Urinary bladder (tissue), 4 donors: ENCODE data around the gene SMARCB1. TPM values are rescaled to one million over a fixed set of nuclear protein-coding genes. Genes with fewer than 3 reads are reported as not detected.

ENCODE experiments used
- DNase-seq: peaks from one replicate; pipeline ENCODE4 v3.0.0-alpha.2; 2015; ENCODE audit errors: extremely low spot score
- H3K27ac ChIP-seq: one replicate; pipeline ENCODE4 v1.5.1; 2013; ENCODE audit warnings: low read depth, mild to moderate bottlenecking, moderate library complexity
- H3K36me3 ChIP-seq: one replicate; pipeline ENCODE4 v1.6.1; 2013; ENCODE audit warnings: mild to moderate bottlenecking, moderate library complexity; ENCODE audit not compliant: insufficient read depth
- H3K4me1 ChIP-seq: one replicate; pipeline ENCODE4 v1.6.1; 2013; ENCODE audit warnings: mild to moderate bottlenecking, moderate library complexity; ENCODE audit not compliant: insufficient read depth
- H3K4me3 ChIP-seq: one replicate; pipeline ENCODE4 v1.5.1; 2013; ENCODE audit warnings: low read depth, low read length
- WGBS: extraction: QIAGEN DNeasy Blood & Tissue Kit; methylation state at CpG from one replicate; pipeline ENCODE4 v1.1.7; 2013; 5-methylcytosine and 5-hydroxymethylcytosine counted together
- polyA plus RNA-seq: library from polyadenylated mRNA; stranded (reverse); fragments of 200-250 nt; gene quantifications from one replicate; pipeline ENCODE4 v1.2.3, GENCODE V29; 2013
- total RNA-seq: library from RNA; depleted of rRNA; stranded (reverse); fragments of >200 nt; gene quantifications from one replicate; pipeline ENCODE4 v1.2.3, GENCODE V29; 2014
- donor health status: healthy with polysubstance abuse.
- donor health status: healthy.

Gene SMARCB1
- total and polyA plus RNA-seq, 2 donors, result 16.7 to 47.9 TPM

DNA sequence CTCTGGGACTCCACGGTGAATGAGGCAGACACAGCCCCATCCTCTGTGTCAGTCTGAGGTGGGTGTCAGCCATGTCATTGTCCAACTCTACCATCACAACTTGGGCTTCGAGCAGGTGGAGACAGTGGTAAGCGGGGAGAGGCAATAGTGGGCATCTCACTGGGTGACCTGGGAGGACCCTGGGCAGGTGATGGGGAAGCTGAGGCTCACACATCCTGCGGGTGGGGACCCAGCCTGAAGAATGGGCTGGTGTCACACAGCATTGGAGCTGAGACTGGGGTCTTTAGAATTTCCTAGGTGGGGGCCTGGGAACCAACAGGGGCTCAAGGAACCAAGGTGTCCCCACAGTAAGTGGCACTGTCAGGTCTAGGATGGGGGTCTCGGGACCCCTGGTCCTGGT is 7.0 kb upstream of the SMARCB1 start:
- Histone ChIP-seq H3K4me3 (no peak overlapping the region), H3K4me1 (no peaks in the 10 kb centered on the region), H3K36me3 (no peaks in the 10 kb centered on the region), H3K27ac (no peak overlapping the region)
- 94% methylated on average over 5 of the region's 5 CpGs for WGBS
- DNase-seq, result no peak

GRCh38 chr22:23780146-23780748 is 6.5 kb upstream of the SMARCB1 start:
- Histone ChIP-seq H3K4me1 (no peaks in the 10 kb centered on the region), H3K4me3 (no peak overlapping the region), H3K27ac (no peak overlapping the region), H3K36me3 (no peaks in the 10 kb centered on the region)
- DNase-seq, result no peak
- 93% methylated on average over 20 of the region's 20 CpGs for WGBS

GRCh38 chr22:23781065-23781464 is 5.7 kb upstream of the SMARCB1 start:
- no peak for DNase-seq
- 85% methylated on average over 15 of the region's 15 CpGs for WGBS
- H3K27ac ChIP-seq, result no peak overlapping the region
- no peaks in the 10 kb centered on the region for H3K36me3 ChIP-seq
- H3K4me3 ChIP-seq, result no peak overlapping the region
- no peaks in the 10 kb centered on the region for H3K4me1 ChIP-seq

- Histone ChIP-seq H3K4me3 (no peak overlapping the region), H3K4me1 (peaks cover 3% of the 10 kb centered on the region), H3K36me3 (no peaks in the 10 kb centered on the region), H3K27ac (no peak overlapping the region)
- WGBS, result 65% methylated on average over 14 of the region's 14 CpGs
- no peak for DNase-seq
Observed at GRCh38 chr22:23781511-23782183, 5.1 kb upstream of the SMARCB1 start.

GRCh38 chr22:23782252-23782651 is 4.5 kb upstream of the SMARCB1 start:
- Histone ChIP-seq H3K36me3 (no peaks in the 10 kb centered on the region), H3K4me3 (no peak overlapping the region), H3K4me1 (peaks cover 3% of the 10 kb centered on the region), H3K27ac (no peak overlapping the region)
- WGBS, result 91% methylated on average over 16 of the region's 16 CpGs
- DNase-seq, result no peak

- Histone ChIP-seq H3K4me3 (no peak overlapping the region), H3K27ac (no peak overlapping the region), H3K36me3 (no peaks in the 10 kb centered on the region), H3K4me1 (peaks cover 4% of the 10 kb centered on the region)
- 97% methylated on average over 1 of the region's 1 CpG for WGBS
- no peak for DNase-seq
Observed at GRCh38 chr22:23782703-23783102, 4.1 kb upstream of the SMARCB1 start.

DNA sequence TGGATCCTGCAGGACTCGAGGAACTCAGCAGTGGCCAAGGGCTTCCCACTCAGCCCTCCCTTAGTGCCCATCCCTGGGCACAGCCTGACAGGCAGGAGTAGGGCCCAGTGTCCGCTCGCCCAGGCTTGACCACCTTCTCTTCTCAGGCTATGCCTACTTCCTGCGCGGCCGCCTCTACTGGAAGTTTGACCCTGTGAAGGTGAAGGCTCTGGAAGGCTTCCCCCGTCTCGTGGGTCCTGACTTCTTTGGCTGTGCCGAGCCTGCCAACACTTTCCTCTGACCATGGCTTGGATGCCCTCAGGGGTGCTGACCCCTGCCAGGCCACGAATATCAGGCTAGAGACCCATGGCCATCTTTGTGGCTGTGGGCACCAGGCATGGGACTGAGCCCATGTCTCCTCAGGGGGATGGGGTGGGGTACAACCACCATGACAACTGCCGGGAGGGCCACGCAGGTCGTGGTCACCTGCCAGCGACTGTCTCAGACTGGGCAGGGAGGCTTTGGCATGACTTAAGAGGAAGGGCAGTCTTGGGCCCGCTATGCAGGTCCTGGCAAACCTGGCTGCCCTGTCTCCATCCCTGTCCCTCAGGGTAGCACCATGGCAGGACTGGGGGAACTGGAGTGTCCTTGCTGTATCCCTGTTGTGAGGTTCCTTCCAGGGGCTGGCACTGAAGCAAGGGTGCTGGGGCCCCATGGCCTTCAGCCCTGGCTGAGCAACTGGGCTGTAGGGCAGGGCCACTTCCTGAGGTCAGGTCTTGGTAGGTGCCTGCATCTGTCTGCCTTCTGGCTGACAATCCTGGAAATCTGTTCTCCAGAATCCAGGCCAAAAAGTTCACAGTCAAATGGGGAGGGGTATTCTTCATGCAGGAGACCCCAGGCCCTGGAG is 3.3 kb upstream of the SMARCB1 start:
- WGBS, result 83% methylated on average over 15 of the region's 15 CpGs
- no peak overlapping the region for H3K4me3 ChIP-seq
- no peak overlapping the region for H3K27ac ChIP-seq
- peaks cover 6% of the 10 kb centered on the region for H3K4me1 ChIP-seq
- DNase-seq, result no peak
- no peaks in the 10 kb centered on the region for H3K36me3 ChIP-seq

GRCh38 chr22:23784215-23784732 is 2.5 kb upstream of the SMARCB1 start:
- Histone ChIP-seq H3K27ac (peak overlapping the region; percentile 25), H3K4me1 (peaks cover 6% of the 10 kb centered on the region), H3K36me3 (no peaks in the 10 kb centered on the region), H3K4me3 (no peak overlapping the region)
- WGBS, result 79% methylated on average over 8 of the region's 8 CpGs
- no peak for DNase-seq

DNA sequence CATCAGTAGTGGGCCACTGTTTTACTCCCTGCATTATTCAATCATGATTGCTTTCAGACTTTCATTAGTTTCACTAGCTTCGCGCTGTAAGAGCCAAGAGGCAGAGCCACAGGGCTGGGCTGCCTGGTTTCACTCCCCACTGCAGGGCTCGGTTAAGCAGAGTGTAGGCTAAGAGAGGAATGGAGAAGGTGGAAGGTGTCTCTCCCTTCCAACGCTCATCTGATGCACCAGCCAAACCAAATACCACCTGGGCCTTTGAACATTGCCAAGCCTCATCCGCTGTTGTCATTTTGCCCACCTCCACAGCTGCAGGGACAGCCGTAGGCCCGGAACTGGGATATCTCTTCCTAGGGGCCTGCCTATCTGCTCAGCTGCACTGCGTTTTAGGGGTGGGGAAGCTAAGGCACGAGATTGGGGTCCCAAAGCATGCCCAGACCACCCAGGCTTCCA is 480 bp upstream of the SMARCB1 start:
- Histone ChIP-seq H3K4me1 (peaks cover 6% of the 10 kb centered on the region), H3K27ac (peak overlapping the region; percentile 100), H3K36me3 (no peaks in the 10 kb centered on the region), H3K4me3 (peak overlapping the region; percentile 87)
- DNase-seq, result no peak
- 39% methylated on average over 9 of the region's 9 CpGs for WGBS

DNA sequence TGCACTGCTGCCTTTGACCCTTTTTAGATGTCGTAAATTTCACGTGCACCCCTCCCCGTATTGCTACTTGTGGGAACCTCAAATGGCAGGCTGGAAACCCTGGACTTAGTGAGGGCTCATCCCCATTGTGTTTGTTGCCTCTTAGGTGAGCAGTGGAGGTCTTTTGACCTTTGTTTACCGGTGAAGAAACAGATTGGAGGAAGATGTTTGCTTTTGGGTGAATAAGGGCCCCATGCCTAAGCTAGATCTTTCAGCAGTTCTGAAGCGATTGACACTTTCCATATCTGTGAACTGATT is 782 bp downstream of the SMARCB1 start:
- peaks cover 6% of the 10 kb centered on the region for H3K4me1 ChIP-seq
- DNase-seq, result no peak
- no peaks in the 10 kb centered on the region for H3K36me3 ChIP-seq
- peak overlapping the region; percentile 87 for H3K4me3 ChIP-seq
- H3K27ac ChIP-seq, result no peak overlapping the region
- under 1% methylated on average over 5 of the region's 5 CpGs for WGBS

DNA sequence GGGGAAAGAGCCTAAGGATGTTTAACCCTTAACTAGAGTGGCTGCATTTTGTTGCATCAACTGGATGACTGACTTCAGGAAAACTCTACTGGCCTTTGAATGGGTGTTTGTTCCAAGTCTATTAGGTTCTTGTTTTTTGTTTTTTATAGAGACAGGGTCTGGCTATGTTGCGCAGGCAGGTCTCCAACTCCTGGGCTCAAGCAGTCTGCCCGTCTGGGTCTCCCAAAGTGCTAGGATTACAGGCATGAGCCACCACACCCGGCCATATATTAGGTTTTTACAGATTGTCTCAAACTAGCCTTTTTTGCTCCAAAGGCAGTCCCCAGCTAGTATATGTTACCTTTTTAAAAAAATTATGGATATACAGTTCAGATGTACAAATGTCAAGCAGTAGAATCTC is 1.1 kb downstream of the SMARCB1 start:
- no peak overlapping the region for H3K27ac ChIP-seq
- H3K4me1 ChIP-seq, result peaks cover 6% of the 10 kb centered on the region
- WGBS, result 39% methylated on average over 3 of the region's 3 CpGs
- H3K4me3 ChIP-seq, result peak overlapping the region; percentile 87
- no peak for DNase-seq
- no peaks in the 10 kb centered on the region for H3K36me3 ChIP-seq

- Histone ChIP-seq H3K4me1 (peaks cover 6% of the 10 kb centered on the region), H3K36me3 (no peaks in the 10 kb centered on the region), H3K27ac (no peak overlapping the region), H3K4me3 (no peak overlapping the region)
- 75% methylated on average over 4 of the region's 4 CpGs for WGBS
- no peak for DNase-seq
Observed at GRCh38 chr22:23789121-23789520, 2.4 kb downstream of the SMARCB1 start.

DNA sequence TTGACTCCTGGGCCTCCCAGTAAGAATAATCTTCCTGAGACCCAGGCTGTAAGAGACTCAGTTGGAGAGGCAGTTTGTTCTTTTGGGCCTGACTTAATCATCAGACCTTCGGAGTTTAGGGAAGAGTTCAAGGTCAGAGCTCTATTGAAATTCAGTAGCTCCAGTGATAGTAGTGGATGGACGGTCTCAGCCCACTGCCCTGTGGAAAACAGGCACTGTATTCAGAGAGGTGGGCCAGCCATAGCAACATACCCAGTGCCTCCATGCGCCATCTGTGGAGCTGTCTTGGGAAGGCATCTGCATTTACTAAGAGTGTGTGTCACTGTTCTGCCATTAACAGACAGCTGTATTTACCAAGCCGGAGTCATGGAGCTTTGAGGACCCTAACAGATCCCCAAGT is 2.9 kb downstream of the SMARCB1 start:
- H3K4me1 ChIP-seq, result peaks cover 6% of the 10 kb centered on the region
- H3K27ac ChIP-seq, result no peak overlapping the region
- no peaks in the 10 kb centered on the region for H3K36me3 ChIP-seq
- H3K4me3 ChIP-seq, result no peak overlapping the region
- 83% methylated on average over 4 of the region's 4 CpGs for WGBS
- no peak for DNase-seq
